Right forelimb (tissue), 1 donor: ENCODE data around the gene SUN1.

Source experiments
- DNase-seq: peaks from one replicate; pipeline ENCODE4 v3.0.0-alpha.2; 2018

Gene SUN1

GRCh38 chr7:909358-910329, 77.4 kb downstream of the SUN1 start:
- peak; percentile 72 for DNase-seq

DNA sequence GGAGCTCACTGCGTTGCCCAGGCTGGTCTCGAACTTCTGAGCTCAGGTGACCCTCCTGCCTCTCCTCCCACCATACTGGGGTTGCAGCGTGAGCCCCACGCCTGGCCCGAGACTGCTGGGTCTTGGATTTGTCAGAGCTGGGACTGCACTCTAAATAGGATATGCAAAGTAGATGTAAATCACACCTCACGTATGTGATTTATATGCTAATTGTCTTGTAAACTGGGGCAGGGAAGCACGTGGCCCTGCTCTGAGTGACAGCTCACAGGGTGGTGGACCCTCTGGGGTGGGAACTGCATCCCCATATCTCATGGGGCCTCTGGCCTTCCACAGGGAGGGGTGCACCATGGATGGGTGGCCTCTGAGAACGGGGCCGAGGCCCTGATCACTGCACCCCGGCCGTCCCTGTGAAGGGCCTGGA, 78.2 kb downstream of the SUN1 start:
- no peak for DNase-seq

- no peak for DNase-seq
Measured at GRCh38 chr7:910931-911431, 78.7 kb downstream of the SUN1 start.

DNA sequence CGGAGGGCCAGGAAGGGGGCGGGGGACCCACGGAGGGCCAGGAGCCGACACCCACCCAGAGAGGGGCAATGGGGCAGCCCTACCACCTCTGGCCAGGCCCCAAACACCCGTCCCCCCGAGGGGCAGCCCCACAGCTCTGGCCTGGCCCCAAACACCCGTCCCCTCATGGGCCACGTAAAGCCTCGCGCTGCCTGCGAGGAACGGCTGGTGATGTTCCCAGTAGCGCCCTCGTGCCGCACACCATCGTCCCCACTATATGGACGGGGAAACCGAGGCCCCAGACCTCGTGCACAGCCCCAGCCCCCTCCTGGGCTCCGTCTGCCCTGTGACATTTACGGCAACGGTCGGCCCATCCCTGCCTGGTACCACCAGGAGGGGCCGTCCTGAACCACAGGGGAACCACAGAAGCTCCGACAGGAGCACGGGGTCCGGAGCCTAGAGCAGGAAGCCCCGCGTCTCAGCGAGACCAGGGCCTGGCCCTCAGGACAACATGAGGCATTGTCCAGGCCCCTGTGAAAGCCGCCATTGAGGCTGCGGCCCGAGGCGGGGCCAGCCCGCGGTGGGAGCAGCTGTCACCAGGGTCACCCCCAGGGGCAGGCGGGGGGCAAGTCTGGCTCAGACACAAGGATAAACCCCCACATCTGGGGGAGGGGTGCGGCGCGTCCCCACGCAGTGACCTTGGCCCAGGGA, 79.7 kb downstream of the SUN1 start:
- no peak for DNase-seq

DNA sequence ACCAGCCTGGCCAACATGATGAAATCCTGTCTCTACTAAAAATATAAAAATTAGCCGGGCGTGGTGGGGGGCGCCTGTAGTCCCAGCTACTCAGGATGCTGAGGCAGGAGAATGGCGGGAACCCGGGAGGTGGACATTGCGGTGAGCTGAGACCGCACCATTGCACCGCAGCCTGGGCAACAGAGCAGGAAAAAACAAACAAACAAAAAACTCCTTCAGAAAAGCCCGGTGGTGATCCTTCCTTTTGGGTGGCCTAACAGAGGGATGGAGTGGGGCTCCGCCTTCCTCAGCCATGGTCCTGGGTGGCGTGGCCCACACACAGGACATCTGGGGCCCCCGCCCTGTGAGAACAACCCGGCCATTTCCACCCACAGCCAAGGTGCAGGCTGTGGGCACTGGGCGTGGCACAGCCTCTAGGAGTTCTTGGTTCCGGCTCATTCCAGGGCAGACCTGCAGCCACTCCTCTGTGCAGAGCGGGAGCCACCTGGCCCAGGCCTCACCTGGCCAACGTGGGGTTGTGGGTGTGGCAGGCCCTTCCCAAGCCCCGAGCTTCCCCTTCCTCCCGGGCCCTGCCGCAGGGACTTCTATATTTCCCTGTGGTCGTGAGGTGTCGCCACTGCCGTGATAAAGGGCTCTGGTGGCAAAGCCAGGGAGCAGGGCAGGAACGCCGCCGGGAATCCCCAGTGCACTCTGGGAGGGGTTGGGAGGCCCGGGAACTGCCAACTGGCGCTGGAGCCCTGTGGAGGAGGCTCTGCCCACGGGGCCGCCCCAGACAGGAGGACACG, 81.7 kb downstream of the SUN1 start:
- DNase-seq: no peak

GRCh38 chr7:914521-915194, 82.4 kb downstream of the SUN1 start:
- DNase-seq: no peak

- DNase-seq: no peak
Measured at GRCh38 chr7:915291-916218, 83.3 kb downstream of the SUN1 start.

- DNase-seq: no peak
Measured at GRCh38 chr7:916291-916941, 84.1 kb downstream of the SUN1 start.

GRCh38 chr7:917255-918117, 85.2 kb downstream of the SUN1 start:
- DNase-seq: no peak

DNA sequence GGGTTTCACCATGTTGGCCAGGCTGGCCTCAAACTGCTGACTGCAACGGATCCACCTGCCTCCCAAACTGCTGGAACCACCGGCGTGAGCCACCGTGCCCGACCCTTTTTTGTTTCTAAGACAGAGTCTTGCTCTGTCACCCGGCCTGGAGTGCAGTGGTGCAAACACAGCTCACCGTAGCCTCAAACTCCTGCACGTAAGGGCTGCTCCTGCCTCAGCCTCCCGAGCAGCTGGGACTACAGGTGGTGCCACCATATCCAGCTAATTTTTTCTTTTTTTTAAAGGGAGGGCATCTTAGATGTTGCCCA, 85.8 kb downstream of the SUN1 start:
- DNase-seq: no peak

DNA sequence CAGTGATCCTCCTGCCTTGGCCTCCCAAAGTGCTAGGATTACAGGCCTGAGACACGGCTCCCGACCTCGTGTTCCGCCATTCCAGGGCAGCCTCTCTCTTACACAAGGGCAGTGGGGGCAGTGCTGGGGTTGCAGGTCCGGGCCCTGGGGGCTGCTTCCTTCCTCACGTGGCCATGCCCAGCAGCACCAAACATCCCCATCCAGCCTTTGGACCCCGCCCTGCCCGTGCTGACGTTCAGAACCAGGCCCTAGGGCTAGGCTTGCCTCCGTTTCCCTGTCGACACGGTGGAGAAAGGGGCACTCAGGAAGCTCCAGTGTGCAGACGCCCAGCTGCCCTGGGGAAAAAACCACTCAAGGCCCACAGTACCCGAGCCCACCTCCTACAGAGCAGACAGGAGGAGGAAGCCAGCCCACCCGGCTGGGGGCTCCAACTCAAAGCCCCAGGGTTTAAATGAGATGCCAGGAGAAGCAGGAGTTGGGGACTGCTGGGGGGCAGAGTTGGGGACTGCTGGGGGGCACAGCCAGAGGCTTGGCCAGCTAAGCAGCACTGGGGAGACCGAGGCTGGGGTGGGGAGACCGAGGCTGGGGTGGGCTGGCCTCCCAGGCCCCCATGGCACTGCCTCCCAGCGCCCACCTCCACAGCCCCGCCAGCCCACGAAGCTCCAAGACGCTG, 86.3 kb downstream of the SUN1 start:
- DNase-seq: no peak

DNA sequence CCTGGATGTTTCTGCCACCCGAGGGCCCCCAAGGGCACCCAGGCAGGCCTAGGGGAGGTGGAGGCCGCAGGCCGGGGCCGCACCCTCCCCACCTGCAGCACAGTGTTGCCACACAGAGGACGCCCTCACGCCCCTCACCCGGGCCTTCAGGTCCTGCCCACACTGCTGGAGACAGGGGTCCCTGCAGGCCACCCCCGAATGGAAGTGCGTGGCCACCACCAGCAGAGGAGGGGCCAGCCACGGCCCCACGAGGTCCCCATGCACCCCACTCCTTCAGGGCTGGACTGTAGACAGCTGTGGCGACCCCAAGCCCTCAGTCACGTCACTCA, 86.8 kb downstream of the SUN1 start:
- DNase-seq: no peak

DNA sequence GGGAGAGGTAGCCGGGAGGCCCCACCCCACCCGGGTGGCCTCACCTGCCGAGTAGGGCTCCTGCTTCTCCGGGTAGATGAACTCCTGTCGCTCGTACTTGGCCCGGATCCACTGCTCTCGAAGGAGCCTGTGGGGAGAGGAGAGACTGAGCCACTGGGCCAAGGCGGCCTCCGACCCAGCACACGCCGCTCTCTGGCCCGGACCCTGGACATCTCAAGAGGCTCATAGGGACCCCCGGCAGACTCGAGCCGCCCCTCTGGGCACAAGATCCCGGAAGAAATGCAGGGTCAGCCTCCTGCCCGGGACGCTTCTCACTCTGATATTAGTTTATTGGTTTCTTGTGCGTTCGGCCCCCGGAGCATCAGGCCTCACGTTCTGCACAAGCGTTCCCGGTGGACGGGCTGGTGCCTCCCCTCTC, 87.7 kb downstream of the SUN1 start:
- no peak for DNase-seq

DNA sequence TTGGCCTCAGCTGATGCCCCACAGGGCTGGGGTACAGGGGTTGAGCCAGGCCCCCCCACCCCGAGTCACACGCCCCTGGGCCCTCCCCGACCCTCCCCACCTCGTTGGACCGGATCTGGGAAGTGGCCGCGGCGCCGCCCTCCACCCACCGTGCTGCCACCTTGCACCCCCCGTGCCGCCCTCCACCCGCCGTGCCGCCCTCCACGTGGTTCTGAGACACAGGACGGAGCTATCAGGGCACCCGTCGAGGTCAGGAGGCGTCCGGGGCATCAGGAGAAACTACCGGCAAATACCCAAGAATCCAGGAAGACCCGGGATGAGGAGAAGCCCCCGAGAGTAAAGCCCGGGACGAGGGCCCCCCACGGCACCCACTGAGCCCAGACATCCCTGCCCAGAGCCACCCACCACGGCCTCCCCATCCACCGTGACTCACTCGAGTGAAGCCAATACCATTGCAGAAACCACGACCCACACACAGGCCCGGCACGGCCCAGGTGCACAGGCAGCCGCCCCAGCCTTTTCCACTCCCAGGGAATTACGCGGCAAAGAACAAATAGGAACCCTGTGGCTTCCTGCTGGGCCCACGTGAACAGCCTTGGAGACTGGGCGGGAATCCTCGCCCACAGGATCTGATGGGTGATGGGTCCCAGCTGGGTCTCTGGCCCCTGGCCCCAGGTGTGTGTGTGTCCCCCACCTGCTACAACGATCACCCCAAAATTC, 88.2 kb downstream of the SUN1 start:
- no peak for DNase-seq

- DNase-seq: no peak
Measured at GRCh38 chr7:921071-921461, 88.8 kb downstream of the SUN1 start.

- DNase-seq: no peak
Measured at GRCh38 chr7:921581-922333, 89.5 kb downstream of the SUN1 start.

- DNase-seq: no peak
Measured at GRCh38 chr7:922334-923107, 90.2 kb downstream of the SUN1 start.
